ENCODE measurements around the gene MMP3.

Gene MMP3

GRCh38 chr11:102831128-102831488, 12.3 kb downstream of the MMP3 start:
- no peaks in the 10 kb centered on the region for H3K27me3 ChIP-seq (ENCODE audit: control insufficient read depth, insufficient read depth, low read length)
- no peak overlapping the region for H3K4me3 ChIP-seq (ENCODE audit: low read length)
- H3K9me3 ChIP-seq (ENCODE audit: control insufficient read depth, low read length), result no peaks in the 10 kb centered on the region
- peaks cover 20% of the 10 kb centered on the region for H3K4me1 ChIP-seq (ENCODE audit: control insufficient read depth, insufficient read depth, low read length)
- H3K9ac ChIP-seq (ENCODE audit: low read length), result no peak overlapping the region
- no peaks in the 10 kb centered on the region for H3K36me3 ChIP-seq (ENCODE audit: control insufficient read depth, insufficient read depth, low read length)

- peaks cover 14% of the 10 kb centered on the region for H3K4me1 ChIP-seq (ENCODE audit: control insufficient read depth, insufficient read depth, low read length)
- no peaks in the 10 kb centered on the region for H3K27me3 ChIP-seq (ENCODE audit: control insufficient read depth, insufficient read depth, low read length)
- H3K9me3 ChIP-seq (ENCODE audit: control insufficient read depth, low read length), result no peaks in the 10 kb centered on the region
- H3K9ac ChIP-seq (ENCODE audit: low read length), result no peak overlapping the region
- no peaks in the 10 kb centered on the region for H3K36me3 ChIP-seq (ENCODE audit: control insufficient read depth, insufficient read depth, low read length)
- no peak overlapping the region for H3K4me3 ChIP-seq (ENCODE audit: low read length)
Measured at GRCh38 chr11:102830001-102830727, 13.2 kb downstream of the MMP3 start.

- H3K36me3 ChIP-seq (ENCODE audit: control insufficient read depth, insufficient read depth, low read length), result no peaks in the 10 kb centered on the region
- peaks cover 14% of the 10 kb centered on the region for H3K4me1 ChIP-seq (ENCODE audit: control insufficient read depth, insufficient read depth, low read length)
- H3K27me3 ChIP-seq (ENCODE audit: control insufficient read depth, insufficient read depth, low read length), result no peaks in the 10 kb centered on the region
- H3K4me3 ChIP-seq (ENCODE audit: low read length), result no peak overlapping the region
- no peak overlapping the region for H3K9ac ChIP-seq (ENCODE audit: low read length)
- no peaks in the 10 kb centered on the region for H3K9me3 ChIP-seq (ENCODE audit: control insufficient read depth, low read length)
Measured at GRCh38 chr11:102829316-102830000, 14.0 kb downstream of the MMP3 start.

GRCh38 chr11:102824556-102824955, 18.9 kb downstream of the MMP3 start:
- Histone ChIP-seq H3K9me3 (ENCODE audit: control insufficient read depth, low read length) (no peaks in the 10 kb centered on the region), H3K4me1 (ENCODE audit: control insufficient read depth, insufficient read depth, low read length) (peaks cover 4% of the 10 kb centered on the region), H3K4me3 (ENCODE audit: low read length) (no peak overlapping the region), H3K36me3 (ENCODE audit: control insufficient read depth, insufficient read depth, low read length) (no peaks in the 10 kb centered on the region), H3K27me3 (ENCODE audit: control insufficient read depth, insufficient read depth, low read length) (no peaks in the 10 kb centered on the region), H3K9ac (ENCODE audit: low read length) (no peak overlapping the region)

- no peaks in the 10 kb centered on the region for H3K9me3 ChIP-seq (ENCODE audit: control insufficient read depth, low read length)
- H3K4me3 ChIP-seq (ENCODE audit: low read length), result no peak overlapping the region
- H3K27me3 ChIP-seq (ENCODE audit: control insufficient read depth, insufficient read depth, low read length), result no peaks in the 10 kb centered on the region
- peaks cover 9% of the 10 kb centered on the region for H3K4me1 ChIP-seq (ENCODE audit: control insufficient read depth, insufficient read depth, low read length)
- H3K36me3 ChIP-seq (ENCODE audit: control insufficient read depth, insufficient read depth, low read length), result no peaks in the 10 kb centered on the region
- no peak overlapping the region for H3K9ac ChIP-seq (ENCODE audit: low read length)
Measured at GRCh38 chr11:102819491-102819890, 23.9 kb downstream of the MMP3 start.

- H3K36me3 ChIP-seq (ENCODE audit: control insufficient read depth, insufficient read depth, low read length), result no peaks in the 10 kb centered on the region
- H3K9me3 ChIP-seq (ENCODE audit: control insufficient read depth, low read length), result no peaks in the 10 kb centered on the region
- H3K4me1 ChIP-seq (ENCODE audit: control insufficient read depth, insufficient read depth, low read length), result peaks cover 7% of the 10 kb centered on the region
- no peaks in the 10 kb centered on the region for H3K27me3 ChIP-seq (ENCODE audit: control insufficient read depth, insufficient read depth, low read length)
- H3K9ac ChIP-seq (ENCODE audit: low read length), result no peak overlapping the region
- H3K4me3 ChIP-seq (ENCODE audit: low read length), result no peak overlapping the region
Measured at GRCh38 chr11:102813484-102813883, 29.9 kb downstream of the MMP3 start.

DNA sequence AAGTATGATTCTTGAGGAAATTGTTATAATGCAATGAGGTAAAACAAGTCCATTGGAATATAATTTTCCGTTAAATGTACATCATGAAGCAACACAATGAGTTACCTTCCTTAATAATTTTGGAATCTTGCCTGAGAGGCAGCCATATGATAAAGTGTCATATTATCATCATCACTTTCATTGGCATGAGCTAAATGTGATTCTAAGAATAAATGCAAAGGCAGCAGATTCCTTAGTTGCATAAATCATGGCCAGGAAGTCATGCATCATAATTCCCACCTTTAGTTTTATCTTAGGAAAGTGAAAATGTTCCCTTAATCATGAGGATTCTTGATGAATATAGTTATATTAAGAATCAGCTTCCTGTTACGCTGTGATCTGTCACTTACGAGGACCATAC, 31.2 kb downstream of the MMP3 start:
- Histone ChIP-seq H3K36me3 (ENCODE audit: control insufficient read depth, insufficient read depth, low read length) (no peaks in the 10 kb centered on the region), H3K9me3 (ENCODE audit: control insufficient read depth, low read length) (no peaks in the 10 kb centered on the region), H3K9ac (ENCODE audit: low read length) (no peak overlapping the region), H3K4me3 (ENCODE audit: low read length) (no peak overlapping the region), H3K4me1 (ENCODE audit: control insufficient read depth, insufficient read depth, low read length) (peaks cover 7% of the 10 kb centered on the region), H3K27me3 (ENCODE audit: control insufficient read depth, insufficient read depth, low read length) (no peaks in the 10 kb centered on the region)

GRCh38 chr11:102810950-102811660, 32.3 kb downstream of the MMP3 start:
- Histone ChIP-seq H3K9ac (ENCODE audit: low read length) (no peak overlapping the region), H3K4me3 (ENCODE audit: low read length) (no peak overlapping the region), H3K4me1 (ENCODE audit: control insufficient read depth, insufficient read depth, low read length) (peaks cover 7% of the 10 kb centered on the region), H3K9me3 (ENCODE audit: control insufficient read depth, low read length) (no peaks in the 10 kb centered on the region), H3K27me3 (ENCODE audit: control insufficient read depth, insufficient read depth, low read length) (no peaks in the 10 kb centered on the region), H3K36me3 (ENCODE audit: control insufficient read depth, insufficient read depth, low read length) (no peaks in the 10 kb centered on the region)

DNA sequence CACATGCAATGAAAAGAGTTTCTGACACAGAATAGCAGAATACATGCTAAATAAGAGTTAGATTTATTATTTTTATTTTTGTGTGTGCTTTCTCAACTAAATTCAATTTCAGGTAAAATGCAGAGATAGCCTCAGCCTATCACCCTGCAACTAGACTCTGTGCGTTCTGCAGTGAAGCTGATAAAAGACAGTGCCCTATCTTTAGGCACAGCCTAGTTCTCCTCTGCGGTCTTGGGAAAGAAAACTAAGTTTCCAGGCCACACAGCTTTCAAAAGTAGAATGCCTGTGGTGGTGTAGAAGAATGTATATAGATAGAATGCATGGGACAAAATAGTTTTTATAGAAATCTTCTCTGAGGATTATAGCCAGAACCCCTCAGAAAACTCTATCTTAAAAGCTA, 33.4 kb downstream of the MMP3 start:
- Histone ChIP-seq H3K9me3 (ENCODE audit: control insufficient read depth, low read length) (no peaks in the 10 kb centered on the region), H3K4me1 (ENCODE audit: control insufficient read depth, insufficient read depth, low read length) (peaks cover 7% of the 10 kb centered on the region), H3K4me3 (ENCODE audit: low read length) (no peak overlapping the region), H3K9ac (ENCODE audit: low read length) (no peak overlapping the region), H3K27me3 (ENCODE audit: control insufficient read depth, insufficient read depth, low read length) (no peaks in the 10 kb centered on the region), H3K36me3 (ENCODE audit: control insufficient read depth, insufficient read depth, low read length) (no peaks in the 10 kb centered on the region)

- Histone ChIP-seq H3K4me1 (ENCODE audit: control insufficient read depth, insufficient read depth, low read length) (peaks cover 7% of the 10 kb centered on the region), H3K9me3 (ENCODE audit: control insufficient read depth, low read length) (no peaks in the 10 kb centered on the region), H3K27me3 (ENCODE audit: control insufficient read depth, insufficient read depth, low read length) (no peaks in the 10 kb centered on the region), H3K4me3 (ENCODE audit: low read length) (no peak overlapping the region), H3K9ac (ENCODE audit: low read length) (no peak overlapping the region), H3K36me3 (ENCODE audit: control insufficient read depth, insufficient read depth, low read length) (no peaks in the 10 kb centered on the region)
Measured at GRCh38 chr11:102807921-102808320, 35.5 kb downstream of the MMP3 start.

GRCh38 chr11:102806296-102806695, 37.1 kb downstream of the MMP3 start:
- Histone ChIP-seq H3K27me3 (ENCODE audit: control insufficient read depth, insufficient read depth, low read length) (no peaks in the 10 kb centered on the region), H3K9me3 (ENCODE audit: control insufficient read depth, low read length) (no peaks in the 10 kb centered on the region), H3K36me3 (ENCODE audit: control insufficient read depth, insufficient read depth, low read length) (no peaks in the 10 kb centered on the region), H3K9ac (ENCODE audit: low read length) (no peak overlapping the region), H3K4me1 (ENCODE audit: control insufficient read depth, insufficient read depth, low read length) (peaks cover 7% of the 10 kb centered on the region), H3K4me3 (ENCODE audit: low read length) (no peak overlapping the region)

- no peaks in the 10 kb centered on the region for H3K9me3 ChIP-seq (ENCODE audit: control insufficient read depth, low read length)
- no peak overlapping the region for H3K4me3 ChIP-seq (ENCODE audit: low read length)
- H3K36me3 ChIP-seq (ENCODE audit: control insufficient read depth, insufficient read depth, low read length), result no peaks in the 10 kb centered on the region
- H3K9ac ChIP-seq (ENCODE audit: low read length), result no peak overlapping the region
- peaks cover 27% of the 10 kb centered on the region for H3K4me1 ChIP-seq (ENCODE audit: control insufficient read depth, insufficient read depth, low read length)
- H3K27me3 ChIP-seq (ENCODE audit: control insufficient read depth, insufficient read depth, low read length), result no peaks in the 10 kb centered on the region
Measured at GRCh38 chr11:102802341-102802740, 41.1 kb downstream of the MMP3 start.
